ENCODE data around the gene SPECC1.

The SPECC1 gene

DNA sequence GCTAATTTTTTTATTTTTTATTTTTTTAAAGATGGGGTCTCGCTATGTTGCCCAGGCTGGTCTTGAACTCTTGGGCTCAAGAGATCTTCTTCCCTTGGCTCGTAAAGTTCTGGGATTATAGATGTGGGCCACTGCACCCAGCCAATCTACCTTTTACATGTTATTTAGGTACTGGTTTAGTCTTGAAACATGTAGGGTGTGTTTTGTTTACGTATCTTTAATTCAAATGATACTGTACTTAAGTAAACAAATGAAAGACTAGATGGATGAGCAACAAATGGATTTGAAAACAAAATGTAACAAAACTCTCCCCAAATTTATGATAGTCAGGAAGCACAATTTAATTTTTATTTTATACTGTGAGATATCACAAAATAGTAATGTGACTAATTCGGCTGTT, 250.5 kb downstream of the SPECC1 start:
- TF ChIP-seq, protein P1, sequence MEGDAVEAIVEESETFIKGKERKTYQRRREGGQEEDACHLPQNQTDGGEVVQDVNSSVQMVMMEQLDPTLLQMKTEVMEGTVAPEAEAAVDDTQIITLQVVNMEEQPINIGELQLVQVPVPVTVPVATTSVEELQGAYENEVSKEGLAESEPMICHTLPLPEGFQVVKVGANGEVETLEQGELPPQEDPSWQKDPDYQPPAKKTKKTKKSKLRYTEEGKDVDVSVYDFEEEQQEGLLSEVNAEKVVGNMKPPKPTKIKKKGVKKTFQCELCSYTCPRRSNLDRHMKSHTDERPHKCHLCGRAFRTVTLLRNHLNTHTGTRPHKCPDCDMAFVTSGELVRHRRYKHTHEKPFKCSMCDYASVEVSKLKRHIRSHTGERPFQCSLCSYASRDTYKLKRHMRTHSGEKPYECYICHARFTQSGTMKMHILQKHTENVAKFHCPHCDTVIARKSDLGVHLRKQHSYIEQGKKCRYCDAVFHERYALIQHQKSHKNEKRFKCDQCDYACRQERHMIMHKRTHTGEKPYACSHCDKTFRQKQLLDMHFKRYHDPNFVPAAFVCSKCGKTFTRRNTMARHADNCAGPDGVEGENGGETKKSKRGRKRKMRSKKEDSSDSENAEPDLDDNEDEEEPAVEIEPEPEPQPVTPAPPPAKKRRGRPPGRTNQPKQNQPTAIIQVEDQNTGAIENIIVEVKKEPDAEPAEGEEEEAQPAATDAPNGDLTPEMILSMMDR (IDR thresholded peaks at IDR 0.05), result no peak

- TF ChIP-seq, protein P1 (IDR thresholded peaks at IDR 0.05), result no peak
Measured at GRCh38 chr17:20260268-20260667, 251.1 kb downstream of the SPECC1 start.

GRCh38 chr17:20262226-20263114, 253.3 kb downstream of the SPECC1 start:
- TF ChIP-seq, protein P1 (IDR thresholded peaks at IDR 0.05), result no peak

DNA sequence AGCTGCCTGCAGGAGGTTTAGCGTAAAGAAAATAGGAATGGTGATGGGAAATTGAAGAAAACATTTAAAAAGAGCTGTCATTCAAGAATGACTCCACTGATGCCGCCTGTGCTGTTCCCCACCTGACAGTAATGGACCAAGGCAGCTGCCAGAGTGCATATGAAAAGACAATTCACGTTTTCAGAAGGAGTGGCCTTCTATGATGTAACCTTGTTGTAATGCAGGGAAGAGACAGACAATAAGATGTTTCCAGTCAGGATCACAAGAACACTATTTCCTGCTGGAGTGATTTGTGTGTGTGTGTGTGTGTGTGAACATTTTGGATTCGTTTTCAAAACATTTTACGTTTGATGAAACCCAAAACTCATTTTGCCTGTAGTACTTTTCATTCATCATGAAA, 254.4 kb downstream of the SPECC1 start:
- TF ChIP-seq, protein P1 (IDR thresholded peaks at IDR 0.05), result no peak

GRCh38 chr17:20264996-20265395, 255.8 kb downstream of the SPECC1 start:
- TF ChIP-seq, protein P1 (IDR thresholded peaks at IDR 0.05), result no peak

DNA sequence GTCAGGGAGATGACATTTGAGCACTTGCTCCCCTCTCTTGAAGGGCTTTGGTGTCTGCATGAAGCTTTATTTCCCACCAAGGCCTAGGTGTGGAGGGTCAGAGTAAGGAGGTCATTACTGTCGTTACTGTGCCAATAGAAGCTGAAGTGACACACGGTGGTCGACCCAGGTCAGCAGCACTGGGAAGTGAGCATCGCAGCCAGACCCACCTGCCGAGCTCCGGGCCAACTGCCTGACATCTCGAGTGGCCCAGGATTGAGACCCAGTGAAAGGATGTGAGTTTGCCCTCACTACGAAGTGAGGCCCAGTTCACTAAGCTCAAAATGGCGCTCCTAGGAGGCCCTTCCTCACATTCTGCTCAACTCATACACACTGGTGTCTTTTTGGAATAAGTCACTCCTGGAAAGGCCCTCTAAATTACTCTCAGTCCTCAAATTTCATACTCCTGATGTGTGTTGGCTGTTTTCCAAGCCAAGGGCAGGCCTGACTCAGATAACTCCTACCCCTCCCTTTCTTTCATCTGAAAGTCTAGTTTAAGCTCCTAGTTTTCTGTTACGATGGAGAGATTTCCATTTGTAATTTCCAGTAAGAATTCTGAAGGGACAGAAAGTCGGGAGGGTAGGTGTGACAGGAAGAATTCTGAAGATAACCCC, 257.8 kb downstream of the SPECC1 start:
- TF ChIP-seq, protein P1 (IDR thresholded peaks at IDR 0.05), result no peak

DNA sequence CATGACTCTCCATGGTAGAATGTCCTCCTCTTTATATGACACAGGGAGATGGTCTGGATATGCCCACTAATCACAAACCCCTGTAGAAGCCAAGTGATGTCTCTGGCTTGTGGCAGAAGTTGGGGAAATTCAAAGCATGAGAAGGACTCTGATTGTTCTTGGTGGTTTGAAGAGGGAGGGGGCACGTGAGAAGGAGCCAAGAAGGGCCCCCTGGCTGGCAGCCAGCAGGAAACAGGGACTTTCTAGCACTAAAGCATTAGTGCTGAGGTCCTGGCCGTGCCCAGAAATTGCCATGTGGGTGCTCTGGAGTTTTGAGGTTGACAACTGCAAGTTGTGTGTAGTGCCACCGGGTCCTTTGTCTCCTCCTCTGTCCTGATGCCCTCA, 258.3 kb downstream of the SPECC1 start:
- TF ChIP-seq, protein P1 (IDR thresholded peaks at IDR 0.05), result no peak
